ENCODE data around the gene LAMC3.

The LAMC3 gene

GRCh38 chr9:131090025-131090787, 81.2 kb downstream of the LAMC3 start:
- TF ChIP-seq, protein P1, sequence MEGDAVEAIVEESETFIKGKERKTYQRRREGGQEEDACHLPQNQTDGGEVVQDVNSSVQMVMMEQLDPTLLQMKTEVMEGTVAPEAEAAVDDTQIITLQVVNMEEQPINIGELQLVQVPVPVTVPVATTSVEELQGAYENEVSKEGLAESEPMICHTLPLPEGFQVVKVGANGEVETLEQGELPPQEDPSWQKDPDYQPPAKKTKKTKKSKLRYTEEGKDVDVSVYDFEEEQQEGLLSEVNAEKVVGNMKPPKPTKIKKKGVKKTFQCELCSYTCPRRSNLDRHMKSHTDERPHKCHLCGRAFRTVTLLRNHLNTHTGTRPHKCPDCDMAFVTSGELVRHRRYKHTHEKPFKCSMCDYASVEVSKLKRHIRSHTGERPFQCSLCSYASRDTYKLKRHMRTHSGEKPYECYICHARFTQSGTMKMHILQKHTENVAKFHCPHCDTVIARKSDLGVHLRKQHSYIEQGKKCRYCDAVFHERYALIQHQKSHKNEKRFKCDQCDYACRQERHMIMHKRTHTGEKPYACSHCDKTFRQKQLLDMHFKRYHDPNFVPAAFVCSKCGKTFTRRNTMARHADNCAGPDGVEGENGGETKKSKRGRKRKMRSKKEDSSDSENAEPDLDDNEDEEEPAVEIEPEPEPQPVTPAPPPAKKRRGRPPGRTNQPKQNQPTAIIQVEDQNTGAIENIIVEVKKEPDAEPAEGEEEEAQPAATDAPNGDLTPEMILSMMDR (IDR thresholded peaks at IDR 0.05; ENCODE audit: insufficient read depth, low read length, poor library complexity, severe bottlenecking), result no peak
- DNase-seq (ENCODE audit: extremely low read depth, insufficient read length), result no peak
- H3K4me3 ChIP-seq (replicated peaks; ENCODE audit: low read depth, low read length), result no peak overlapping the region
- H3K36me3 ChIP-seq (ENCODE audit: control insufficient read depth, insufficient read depth, low read length), result no peaks in the 10 kb centered on the region
- H3K27me3 ChIP-seq (replicated peaks; ENCODE audit: control insufficient read depth, insufficient read depth, low read length), result no peaks in the 10 kb centered on the region; the same call in none of the 2 replicates

- TF ChIP-seq, protein P1 (IDR thresholded peaks at IDR 0.05; ENCODE audit: insufficient read depth, low read length, poor library complexity, severe bottlenecking), result no peak
- no peak overlapping the region for H3K4me3 ChIP-seq (replicated peaks; ENCODE audit: low read depth, low read length)
- H3K27me3 ChIP-seq (replicated peaks; ENCODE audit: control insufficient read depth, insufficient read depth, low read length), result no peaks in the 10 kb centered on the region; the same call in none of the 2 replicates
- H3K36me3 ChIP-seq (ENCODE audit: control insufficient read depth, insufficient read depth, low read length), result no peaks in the 10 kb centered on the region
- DNase-seq (ENCODE audit: extremely low read depth, insufficient read length), result no peak
Measured at GRCh38 chr9:131091352-131091992, 82.5 kb downstream of the LAMC3 start.

GRCh38 chr9:131092030-131092429, 83.1 kb downstream of the LAMC3 start:
- Histone ChIP-seq H3K27me3 (replicated peaks; ENCODE audit: control insufficient read depth, insufficient read depth, low read length) (no peaks in the 10 kb centered on the region; the same call in none of the 2 replicates), H3K4me3 (replicated peaks; ENCODE audit: low read depth, low read length) (no peak overlapping the region), H3K36me3 (ENCODE audit: control insufficient read depth, insufficient read depth, low read length) (no peaks in the 10 kb centered on the region)
- TF ChIP-seq, protein P1 (IDR thresholded peaks at IDR 0.05; ENCODE audit: insufficient read depth, low read length, poor library complexity, severe bottlenecking), result no peak
- DNase-seq (ENCODE audit: extremely low read depth, insufficient read length), result no peak

- no peak for DNase-seq (ENCODE audit: extremely low read depth, insufficient read length)
- TF ChIP-seq, protein P1 (IDR thresholded peaks at IDR 0.05; ENCODE audit: insufficient read depth, low read length, poor library complexity, severe bottlenecking), result no peak
- Histone ChIP-seq H3K36me3 (ENCODE audit: control insufficient read depth, insufficient read depth, low read length) (no peaks in the 10 kb centered on the region), H3K27me3 (replicated peaks; ENCODE audit: control insufficient read depth, insufficient read depth, low read length) (no peaks in the 10 kb centered on the region; the same call in none of the 2 replicates), H3K4me3 (replicated peaks; ENCODE audit: low read depth, low read length) (no peak overlapping the region)
Measured at GRCh38 chr9:131092548-131093440, 83.8 kb downstream of the LAMC3 start.

DNA sequence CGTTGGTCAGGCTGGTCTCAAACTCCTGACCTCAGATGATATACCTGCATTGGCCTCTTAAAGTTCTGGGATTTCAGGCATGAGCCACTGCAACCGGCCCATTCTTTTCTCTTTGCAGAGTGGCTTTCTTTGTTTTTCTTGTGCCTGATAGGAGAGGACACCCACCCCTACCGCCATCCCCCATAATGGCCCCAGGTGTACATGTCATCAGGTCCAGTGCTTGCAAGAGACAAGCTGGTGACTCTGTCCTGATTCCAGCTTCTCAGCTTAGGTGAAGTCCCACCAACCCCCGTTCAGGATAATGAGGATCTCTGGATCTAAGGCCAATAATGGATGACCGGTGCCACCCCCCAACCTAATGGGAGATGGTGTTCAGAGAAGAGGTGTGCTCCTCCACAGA, 85.0 kb downstream of the LAMC3 start:
- H3K27me3 ChIP-seq (replicated peaks; ENCODE audit: control insufficient read depth, insufficient read depth, low read length), result no peaks in the 10 kb centered on the region; the same call in none of the 2 replicates
- H3K4me3 ChIP-seq (replicated peaks; ENCODE audit: low read depth, low read length), result no peak overlapping the region
- TF ChIP-seq, protein P1 (IDR thresholded peaks at IDR 0.05; ENCODE audit: insufficient read depth, low read length, poor library complexity, severe bottlenecking), result no peak
- no peak for DNase-seq (ENCODE audit: extremely low read depth, insufficient read length)
- no peaks in the 10 kb centered on the region for H3K36me3 ChIP-seq (ENCODE audit: control insufficient read depth, insufficient read depth, low read length)

Measured in GM06990 (cell line).